Stimulated activated CD8-positive, alpha-beta memory T cell treated with anti-CD3 and anti-CD28 coated beads, Interleukin-12 subunit alpha, Interleukin-12 subunit beta, amount 100 ng/mL, for 24 hours (primary cell): ENCODE results near the gene CPEB2.

ENCODE experiments used
- DNase-seq: peaks from one replicate; pipeline ENCODE4 v3.0.0-alpha.2; 2020; ENCODE audit errors: extremely low read depth

The CPEB2 gene

DNA sequence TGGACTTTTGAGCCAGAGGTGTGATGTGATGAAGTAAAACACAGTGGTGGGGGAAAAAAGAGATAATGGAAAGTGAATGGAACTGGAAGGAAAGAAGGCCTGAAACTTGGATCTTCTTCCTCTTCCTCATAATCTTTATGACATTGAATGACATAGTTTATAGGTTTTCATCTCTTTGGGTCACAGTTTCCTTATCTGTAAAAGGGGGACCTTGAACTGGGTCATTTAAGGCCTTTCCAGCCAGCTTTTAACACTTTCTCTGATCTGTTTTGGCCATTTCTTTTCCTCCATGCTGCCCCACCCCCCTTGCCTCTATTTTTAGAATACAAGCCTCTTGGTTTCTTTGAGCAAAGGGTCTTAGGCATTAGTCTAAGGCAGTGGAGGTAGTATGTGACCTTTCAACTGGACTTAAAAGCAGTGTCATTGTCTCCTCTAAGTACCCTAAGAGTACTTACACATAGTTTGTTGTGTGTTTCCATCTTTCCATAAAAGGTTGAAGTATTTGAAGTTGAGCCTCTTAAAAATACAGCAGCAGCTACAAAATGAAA, 7.8 kb downstream of the CPEB2 start:
- no peak for DNase-seq

DNA sequence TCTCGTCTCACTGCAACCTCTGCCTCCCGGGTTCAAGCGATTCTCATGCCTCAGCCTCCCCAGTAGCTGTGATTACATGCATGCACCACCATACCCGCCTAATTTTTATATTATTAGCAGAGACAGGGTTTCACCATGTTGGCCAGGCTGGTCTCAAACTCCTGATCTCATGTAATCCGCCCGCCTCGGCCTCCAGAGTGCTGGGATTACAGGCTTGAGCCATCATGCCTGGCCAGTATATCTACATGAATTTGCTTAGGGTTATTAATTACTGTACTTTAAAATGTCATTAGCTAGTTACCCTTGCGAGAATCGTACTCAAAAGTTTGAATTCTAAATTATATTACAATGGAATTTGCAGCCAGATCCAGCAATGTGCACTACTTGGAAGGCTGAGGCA, 8.9 kb downstream of the CPEB2 start:
- no peak for DNase-seq

DNA sequence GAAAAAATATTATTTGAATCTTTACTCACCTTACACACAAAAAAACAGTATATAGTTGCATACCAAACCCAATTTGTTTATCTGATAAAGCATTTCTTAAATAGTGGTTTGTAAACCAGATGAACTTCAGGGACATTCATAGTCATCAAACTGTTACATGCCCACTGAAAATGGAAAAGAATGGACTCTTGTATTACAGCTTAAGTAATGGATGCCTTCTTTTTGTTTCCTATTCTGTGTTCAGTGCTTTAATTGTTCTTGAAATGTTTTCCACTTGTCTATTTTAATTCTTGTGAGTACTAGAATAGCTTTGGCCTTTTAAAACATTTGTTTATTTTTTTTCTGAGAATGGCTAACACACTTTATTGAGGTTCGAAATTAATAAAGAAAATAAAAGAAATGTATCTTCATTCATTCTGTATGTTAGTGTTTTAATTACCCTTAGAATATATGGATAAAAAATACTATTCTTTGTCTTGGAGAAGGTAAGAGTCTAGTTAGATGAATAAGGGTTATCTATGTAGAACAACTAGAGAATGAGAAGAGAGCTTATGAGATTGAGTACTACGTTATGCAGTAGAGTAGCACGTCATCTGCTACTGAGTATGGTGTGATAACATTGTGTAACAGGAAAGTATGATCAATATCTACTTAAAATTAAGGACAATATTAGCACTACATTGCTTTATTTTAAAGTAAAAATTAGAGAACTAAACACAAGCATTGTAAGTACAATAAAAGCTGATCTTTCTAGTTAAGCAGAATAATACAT, 9.9 kb downstream of the CPEB2 start:
- DNase-seq: no peak

DNA sequence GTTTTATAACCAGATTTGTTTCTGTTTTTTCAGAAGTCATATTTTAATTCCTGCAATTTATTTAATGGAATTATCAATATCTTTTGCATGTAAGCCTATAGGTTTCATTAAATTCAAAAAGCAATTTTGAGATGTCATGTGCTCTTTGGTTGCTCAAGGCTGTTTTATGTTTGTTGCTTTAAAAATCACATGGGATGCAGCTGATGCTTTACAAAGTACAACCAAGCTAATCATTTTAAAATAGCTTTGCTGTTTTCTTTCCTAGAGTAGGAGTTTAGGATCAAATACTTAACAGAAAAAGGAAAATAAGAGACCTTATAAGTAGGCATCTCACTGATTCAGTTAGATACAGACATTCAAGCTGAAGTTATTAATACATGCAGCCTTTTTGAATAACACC, 11.3 kb downstream of the CPEB2 start:
- DNase-seq: no peak

DNA sequence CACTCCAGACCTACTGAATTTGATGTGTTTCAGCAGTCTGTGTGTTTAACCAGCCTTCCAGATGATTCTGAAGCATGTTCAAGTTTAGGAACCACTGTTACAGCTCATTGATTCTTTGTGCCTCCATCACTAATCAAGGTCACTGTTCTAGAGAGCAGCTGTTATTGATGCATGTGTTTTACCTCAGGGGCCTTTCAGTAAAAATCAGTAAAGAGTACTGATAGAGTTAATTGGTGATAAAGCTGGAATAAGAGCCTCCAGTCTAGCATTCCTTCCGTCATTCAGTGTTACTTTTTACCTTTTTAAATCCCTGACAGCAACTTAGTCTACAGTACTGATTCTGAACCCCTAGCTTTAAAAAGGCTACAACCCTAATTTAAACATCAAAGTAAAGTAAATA, 12.9 kb downstream of the CPEB2 start:
- no peak for DNase-seq

DNA sequence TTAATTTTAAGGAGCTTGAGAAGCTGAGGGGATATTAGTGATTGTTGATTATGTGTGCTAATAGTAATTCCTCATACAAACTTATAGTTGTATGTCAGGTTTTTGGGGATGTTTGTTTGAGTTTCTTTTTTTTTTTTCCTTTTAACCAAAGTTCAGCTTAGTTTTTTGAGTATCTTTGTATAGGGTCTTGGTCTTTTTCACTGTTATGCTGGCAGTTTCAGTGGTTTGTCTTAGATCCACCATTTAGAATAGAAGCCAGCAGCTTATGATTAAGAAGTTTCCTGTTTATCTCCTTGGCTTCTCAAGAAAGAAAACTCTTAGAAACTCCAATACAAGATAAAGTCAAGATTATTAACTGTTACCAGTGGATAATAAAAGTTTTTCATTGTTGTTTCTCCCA, 16.1 kb downstream of the CPEB2 start:
- no peak for DNase-seq

DNA sequence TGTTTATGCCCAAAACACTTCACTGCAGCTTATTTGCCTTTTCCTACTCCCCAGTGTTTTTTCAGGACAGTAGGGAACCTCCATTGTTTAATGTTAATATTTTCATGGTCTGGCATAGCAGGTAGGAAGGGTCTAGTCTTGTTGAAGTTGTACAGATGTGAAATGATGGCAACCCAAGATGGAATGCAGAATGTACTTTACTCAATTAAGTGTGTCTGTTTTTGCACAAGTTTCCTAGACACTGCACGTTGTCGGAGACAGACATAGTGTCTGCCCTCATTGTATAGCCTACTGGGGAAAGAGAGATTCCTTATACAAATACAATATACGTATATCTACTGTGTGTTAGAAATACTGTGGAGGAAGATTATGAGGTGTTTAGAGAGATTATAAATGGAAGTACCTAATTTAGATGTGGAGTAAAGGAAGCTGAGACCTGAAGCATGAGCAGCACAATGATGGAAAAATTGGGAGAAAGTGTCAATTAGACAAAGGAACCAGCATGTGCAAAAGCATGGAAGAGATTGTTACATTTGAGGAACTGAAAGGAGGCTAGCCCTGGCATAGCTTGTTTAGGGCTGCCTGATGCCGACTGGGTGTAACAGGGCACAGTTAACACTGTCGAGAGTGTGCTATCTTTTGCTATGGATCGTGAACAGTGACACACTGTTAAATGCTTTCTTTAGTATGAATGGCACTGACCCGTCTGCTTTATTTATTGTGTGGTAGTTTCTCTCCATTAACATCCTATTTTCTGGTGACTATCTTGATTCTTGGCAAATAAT, 18.4 kb downstream of the CPEB2 start:
- no peak for DNase-seq

DNA sequence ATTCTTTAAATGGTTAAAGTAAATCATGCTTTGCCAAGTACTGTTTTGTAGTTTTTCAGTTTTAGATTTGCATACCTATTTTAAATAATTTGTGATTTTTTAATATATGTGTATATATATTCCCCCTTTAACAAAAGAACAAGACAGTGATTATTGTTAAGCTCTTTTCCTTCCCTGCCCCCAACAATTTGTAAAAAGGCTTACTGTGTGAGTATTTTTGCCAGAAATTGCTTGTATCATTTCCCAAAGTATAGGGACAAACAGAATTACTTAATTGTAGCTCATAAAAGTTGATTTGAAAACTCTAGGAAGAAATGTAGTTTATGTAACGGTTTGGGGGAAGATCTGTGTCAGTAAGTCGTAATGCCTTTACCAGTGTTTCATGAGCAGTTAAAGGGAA, 19.0 kb downstream of the CPEB2 start:
- no peak for DNase-seq

DNA sequence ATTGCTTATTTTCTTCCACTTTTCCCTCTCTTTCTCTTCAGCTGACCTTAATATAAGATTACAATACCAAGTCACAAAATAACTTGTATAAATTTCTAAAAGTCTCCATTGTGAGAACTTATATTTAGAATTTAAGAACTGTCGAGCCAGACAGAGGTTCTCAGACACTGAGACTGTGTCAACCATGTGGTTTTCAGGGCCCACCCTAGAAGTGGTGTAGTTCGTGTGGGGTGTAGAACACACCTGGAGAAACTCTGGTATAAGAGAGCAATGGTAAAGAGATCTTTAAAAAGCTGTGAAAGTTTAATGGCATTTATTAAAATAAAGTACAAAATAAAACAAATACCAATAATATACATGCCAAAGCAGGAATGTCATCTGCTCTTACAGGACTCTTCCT, 19.7 kb downstream of the CPEB2 start:
- no peak for DNase-seq

DNA sequence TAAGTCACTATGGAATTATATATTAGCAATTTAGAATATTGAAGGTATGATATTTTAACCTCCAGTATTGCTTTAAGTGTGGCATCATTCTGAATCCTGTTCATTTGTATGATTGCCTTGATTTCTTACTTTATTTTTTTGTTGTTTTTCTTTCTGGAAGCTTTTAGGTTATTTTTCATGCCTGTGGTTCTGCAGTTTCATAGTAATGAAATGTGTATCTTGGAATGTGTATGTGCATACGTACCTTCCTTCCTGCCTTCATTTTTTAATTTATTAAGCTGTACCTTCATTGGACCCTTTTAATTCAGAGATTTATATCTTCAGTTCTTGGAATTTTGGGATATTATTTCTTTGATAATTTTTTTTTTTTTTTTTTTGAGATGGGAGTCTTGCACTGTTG, 22.1 kb downstream of the CPEB2 start:
- no peak for DNase-seq

DNA sequence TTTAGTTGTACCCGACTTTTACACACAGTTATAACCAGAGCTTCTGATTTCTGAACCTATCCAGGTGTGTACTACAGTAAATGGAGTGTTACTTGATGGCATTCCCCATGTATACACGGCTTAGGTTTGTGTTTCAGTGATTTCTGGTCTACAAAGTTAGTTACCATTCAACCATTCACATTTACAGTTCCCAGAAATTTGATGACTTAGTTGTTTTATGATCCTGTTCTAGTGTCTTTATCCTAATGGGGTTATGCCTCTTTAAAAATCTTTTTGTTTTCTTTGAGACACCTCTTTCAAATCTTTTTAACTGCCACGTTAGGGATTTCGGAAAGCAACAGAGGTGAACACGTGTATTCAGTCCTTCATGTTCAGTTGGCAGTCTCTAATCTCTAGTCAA, 23.4 kb downstream of the CPEB2 start:
- no peak for DNase-seq

DNA sequence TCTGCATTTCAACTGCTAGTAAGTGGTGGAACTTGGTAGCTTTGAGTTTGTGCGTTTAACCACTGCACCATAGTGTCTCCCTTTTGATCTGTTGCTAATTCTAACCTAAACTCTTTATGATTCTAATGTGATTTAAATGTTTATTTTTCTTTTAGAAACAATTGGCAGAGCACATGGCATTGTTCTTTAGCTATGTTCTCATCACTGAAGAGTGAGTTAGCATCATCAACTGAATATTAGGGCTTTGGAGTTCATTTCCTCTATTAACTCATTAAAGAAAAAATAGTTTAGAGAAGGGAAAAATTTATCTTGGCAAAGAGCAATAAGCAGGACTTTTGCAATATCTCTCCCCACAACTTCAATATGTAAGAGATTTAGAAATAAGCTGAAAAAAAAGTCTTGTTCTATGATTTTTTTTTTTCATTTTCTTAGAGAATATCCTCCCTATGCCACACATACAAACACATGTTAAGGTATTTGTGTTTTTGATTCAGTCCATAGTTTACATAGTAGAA, 25.7 kb downstream of the CPEB2 start:
- no peak for DNase-seq

DNA sequence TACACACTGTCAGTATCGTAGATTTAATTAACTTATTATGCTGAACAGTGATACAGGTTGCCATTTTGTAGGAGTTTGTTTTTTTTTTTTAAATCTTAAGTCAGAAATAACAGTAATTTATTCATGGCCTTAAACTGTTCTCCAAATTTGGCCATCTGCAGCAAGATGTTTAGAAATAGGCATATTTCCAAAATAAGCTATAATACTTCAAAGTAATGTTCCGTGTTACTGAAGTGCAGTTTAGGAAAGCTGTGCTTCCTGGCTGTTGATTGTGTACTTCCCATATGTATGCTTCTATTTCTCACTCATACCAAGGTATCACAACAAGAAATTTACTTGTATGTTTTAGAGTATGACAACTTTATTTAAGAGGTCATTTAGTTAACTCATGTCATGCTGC, 28.9 kb downstream of the CPEB2 start:
- no peak for DNase-seq

DNA sequence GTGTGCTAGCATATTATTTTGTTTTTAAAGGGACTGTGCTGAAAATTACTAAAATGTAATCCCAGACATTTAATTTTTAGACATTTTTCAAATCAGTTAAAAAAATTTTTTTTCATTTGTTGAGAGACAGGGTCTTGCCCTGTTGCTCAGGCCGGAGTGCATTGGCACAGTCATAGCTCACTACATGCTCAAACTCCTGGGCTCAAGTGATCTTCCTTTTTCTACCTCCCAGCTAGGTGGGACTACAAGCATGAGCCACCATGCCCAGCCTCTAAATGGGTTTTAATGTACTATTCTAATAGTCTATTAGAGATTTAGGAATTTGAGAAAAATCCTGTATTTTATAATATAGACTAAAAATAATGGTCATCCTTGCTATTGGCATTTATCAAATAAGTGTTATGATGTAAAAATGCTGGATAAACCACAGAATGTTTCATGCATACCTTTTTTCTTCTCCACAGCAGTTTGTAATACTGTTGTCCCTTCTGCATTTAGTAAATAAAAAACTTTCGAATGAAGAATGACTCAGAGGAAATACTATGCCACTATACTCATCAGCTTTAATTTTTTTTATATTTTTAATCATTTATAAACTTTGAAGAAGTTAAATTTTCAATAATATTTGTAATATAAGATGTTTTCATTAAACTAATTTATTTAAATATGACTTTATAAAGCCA, 29.9 kb downstream of the CPEB2 start:
- no peak for DNase-seq

DNA sequence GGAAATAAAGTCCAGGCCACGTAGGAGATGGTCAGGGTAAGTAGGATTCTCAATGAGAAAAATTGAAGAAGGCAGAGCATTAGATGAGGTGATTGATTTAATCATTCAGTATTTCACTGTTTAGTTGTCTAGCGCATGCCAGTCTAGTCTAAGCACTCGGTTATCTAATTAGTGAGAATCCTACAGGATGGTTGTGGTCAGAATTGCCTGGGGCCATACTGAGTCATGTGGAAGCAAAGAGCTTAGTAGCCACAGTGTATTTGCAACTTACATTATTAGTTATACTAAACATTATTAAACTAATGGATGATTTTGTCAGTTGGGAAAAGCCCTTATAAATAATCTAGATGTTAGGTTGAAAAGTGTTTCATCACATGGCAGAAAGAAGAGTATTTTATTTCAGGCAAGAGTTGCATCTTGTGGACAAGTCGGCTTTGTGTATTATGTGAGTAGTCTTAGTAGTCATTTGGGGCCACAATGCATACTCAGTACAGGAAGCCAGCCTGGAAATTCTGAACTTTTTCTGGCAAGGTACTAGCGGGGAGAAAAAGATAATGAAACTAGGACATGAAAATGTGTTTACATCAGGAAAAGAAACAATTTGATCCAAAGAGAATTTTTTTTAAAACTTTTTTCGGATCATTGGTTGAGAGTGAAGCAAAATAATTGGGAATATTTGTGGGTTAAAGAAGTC, 31.9 kb downstream of the CPEB2 start:
- DNase-seq: no peak

DNA sequence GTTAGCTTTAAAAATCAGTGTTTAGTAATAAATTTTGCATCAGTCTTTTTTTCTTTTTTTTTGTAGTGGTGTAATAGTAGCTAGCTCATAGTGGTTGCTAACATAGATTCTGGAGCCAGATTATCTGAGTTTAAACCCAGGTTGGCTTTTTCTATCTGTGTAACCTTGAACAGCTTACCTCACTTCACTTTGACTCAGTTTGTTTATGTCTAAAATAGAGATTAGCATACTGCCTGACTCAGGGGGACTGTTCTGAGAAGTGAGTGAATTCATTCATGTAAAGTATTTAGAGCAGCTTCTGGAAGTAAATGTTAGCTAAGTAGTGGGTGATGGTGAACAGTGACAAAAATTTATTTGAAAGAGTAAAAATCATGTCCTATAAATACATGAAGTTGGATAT, 32.9 kb downstream of the CPEB2 start:
- DNase-seq: no peak

DNA sequence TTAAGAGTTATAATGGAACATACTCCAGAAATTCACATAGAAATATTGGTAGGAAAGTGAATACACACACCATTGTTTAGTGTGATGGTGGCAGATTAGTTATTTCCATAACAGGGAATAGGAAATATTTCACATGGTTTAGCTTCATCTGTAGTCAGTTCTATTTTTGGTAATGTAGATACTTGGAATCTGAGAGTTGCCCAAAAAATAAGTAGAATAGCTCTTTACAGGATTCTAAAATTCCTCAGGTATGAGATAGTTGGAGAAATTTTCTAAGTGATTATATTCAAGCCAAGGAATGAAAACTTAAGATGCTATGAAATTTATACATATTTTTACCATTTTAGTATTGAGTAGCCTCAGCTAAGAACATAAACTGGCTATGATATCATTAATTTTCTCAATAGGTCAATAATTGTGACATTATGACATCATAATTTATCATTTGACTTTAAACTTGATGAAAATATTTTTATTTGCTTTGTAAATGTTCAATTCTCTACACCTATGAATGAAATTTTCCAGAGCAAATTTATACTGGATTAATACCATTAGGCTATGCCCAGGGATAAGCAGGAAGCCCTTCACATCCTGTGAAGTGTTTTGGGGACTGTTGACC, 35.8 kb downstream of the CPEB2 start:
- no peak for DNase-seq

DNA sequence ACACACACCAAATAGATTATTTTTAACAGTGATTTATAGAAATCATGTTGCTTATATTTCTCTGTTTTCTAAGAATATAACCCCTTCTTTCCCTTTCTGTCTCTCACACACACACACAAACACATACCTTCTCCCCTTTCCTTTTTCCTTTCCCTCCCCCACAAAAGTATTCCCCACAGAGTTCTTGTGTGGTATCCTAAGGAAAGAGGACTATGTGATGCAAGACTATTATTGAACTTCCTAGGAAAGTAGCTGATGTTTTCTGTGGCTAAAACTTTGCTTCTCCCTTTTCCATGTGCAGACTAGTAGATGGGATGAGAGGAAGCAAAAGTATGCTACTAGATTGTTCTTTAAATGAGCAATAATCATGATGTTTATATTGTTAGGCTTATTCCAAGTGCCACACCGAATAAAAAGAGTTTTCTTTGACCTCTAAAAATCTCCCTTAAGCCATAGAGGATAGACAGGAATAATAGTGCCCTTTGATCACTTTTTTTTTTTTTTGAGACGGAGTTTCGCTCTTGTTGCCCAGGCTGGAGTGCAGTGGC, 38.7 kb downstream of the CPEB2 start:
- no peak for DNase-seq

DNA sequence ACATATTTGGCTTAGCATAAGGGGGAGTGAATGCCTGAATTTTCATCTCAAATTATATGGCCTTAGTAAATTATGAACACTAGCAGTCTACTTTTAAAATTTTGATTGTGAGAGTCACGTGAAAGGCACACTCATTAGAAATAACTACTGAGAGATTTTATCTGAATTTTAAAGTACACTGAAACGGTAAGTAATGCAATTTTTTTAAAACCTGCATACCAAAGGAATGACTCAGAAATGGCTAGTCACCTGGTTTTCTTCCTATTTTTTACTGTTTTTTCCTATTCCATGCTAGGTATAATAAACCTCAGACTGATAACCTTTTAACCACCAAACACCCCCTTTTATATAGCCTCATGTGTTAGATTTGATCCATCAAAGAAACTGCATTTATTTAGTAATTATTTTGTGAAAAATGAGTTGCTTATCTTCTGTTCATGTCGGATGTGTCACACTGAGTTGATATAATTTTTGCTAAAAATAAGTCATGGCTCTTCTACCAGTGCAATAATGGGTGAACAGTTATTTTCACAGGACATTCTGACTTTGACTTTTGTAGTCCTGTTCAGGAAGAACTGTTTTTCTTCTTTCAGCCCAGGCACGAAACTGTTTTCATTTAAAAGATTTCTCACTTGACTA, 40.4 kb downstream of the CPEB2 start:
- DNase-seq: no peak

DNA sequence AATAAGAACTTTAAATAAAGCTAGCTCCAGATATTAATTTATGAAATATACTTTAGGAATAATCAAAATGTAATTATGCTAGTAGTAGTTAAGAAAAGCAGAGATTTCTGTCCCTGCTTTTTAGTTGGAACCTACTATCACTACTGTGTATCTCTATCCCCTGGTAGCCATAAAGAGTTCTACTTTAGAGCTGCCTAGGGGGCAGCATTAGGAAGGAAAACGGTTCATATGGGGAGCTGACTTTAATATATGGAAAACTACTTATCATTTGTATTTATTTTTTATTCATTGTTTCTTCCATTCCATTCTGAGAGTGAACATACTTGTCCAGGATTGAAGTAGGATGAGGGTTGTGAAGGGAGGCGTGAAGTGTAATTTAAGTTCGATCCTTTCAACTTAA, 40.9 kb downstream of the CPEB2 start:
- DNase-seq: no peak

DNA sequence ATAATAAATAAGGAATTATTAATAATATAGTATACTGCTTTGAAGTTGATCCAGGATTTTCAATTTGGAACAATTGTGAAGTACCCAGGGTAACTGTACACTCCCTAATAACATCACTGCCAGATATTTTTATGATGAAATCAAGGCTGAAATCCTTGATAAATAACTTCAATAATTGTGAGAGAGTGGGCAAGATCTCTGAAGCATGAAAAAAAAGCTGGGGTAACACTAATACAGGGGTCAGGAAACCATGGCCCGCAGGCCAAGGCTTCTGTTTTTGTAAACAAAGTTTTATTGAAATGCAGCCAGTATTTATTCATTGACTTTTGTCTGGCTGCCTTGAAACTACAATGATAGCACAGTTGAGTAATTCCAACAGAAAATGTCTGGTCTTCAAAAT, 41.6 kb downstream of the CPEB2 start:
- DNase-seq: no peak
